Natural killer cell (primary cell): Measurements from ENCODE around the gene SND1. TPM values are rescaled to one million over a fixed set of nuclear protein-coding genes. Genes with fewer than 3 reads are reported as not detected.
A peak's percentile ranks its signal among the peaks of the same experiment; 100 is the strongest.

Experiments
- ATAC-seq, 3 donors: fragments of 150-1000 bp in 2 of 3; fragments of 200-7000 bp in 1 of 3; cut with Tn5 transposase; 1 replicate in 1 of 3; 2 replicates in 2 of 3; pipeline ENCODE4 v1.10.0; 2021; ENCODE audit warnings: mild to moderate bottlenecking in 2 of 3, moderate library complexity in 2 of 3
- DNase-seq, 2 donors: peaks; one replicate each; pipeline versions ENCODE4 v3.0.0 to v3.0.0-alpha.2; 2013 to 2021; ENCODE audit warnings: mixed read lengths in 1 of 2
- H3K27ac ChIP-seq: one replicate; pipeline ENCODE4 v1.5.1; 2013; ENCODE audit warnings: mild to moderate bottlenecking, low read length
- H3K27me3 ChIP-seq: one replicate; pipeline ENCODE4 v1.6.1; 2013; ENCODE audit warnings: low read length; ENCODE audit not compliant: control insufficient read depth, insufficient read depth
- H3K36me3 ChIP-seq: one replicate; pipeline ENCODE4 v1.6.1; 2013; ENCODE audit warnings: low read length; ENCODE audit not compliant: control insufficient read depth, insufficient read depth
- H3K4me1 ChIP-seq: one replicate; pipeline ENCODE4 v1.6.1; 2013; ENCODE audit warnings: low read length; ENCODE audit not compliant: control insufficient read depth, insufficient read depth
- H3K4me3 ChIP-seq: one replicate; pipeline ENCODE4 v1.5.1; 2013; ENCODE audit warnings: low read length
- H3K9me3 ChIP-seq: one replicate; pipeline ENCODE4 v1.6.1; 2013; ENCODE audit warnings: low read length; ENCODE audit not compliant: control insufficient read depth, insufficient read depth
- H3K27ac Mint-ChIP-seq, 2 donors: one replicate each; pipeline ENCODE4 v1.8.0; 2022; ENCODE audit warnings: mild to moderate bottlenecking in 2 of 2, mixed read lengths in 2 of 2, moderate library complexity in 1 of 2
- H3K27me3 Mint-ChIP-seq, 2 donors: one replicate each; pipeline ENCODE4 v1.8.0; 2022; ENCODE audit warnings: low read depth in 2 of 2, mixed read lengths in 2 of 2
- H3K36me3 Mint-ChIP-seq: one replicate; pipeline ENCODE4 v1.8.0; 2022; ENCODE audit warnings: mixed read lengths
- H3K4me1 Mint-ChIP-seq, 2 donors: one replicate each; pipeline ENCODE4 v1.8.0; 2022; ENCODE audit warnings: mixed read lengths in 2 of 2
- H3K4me3 Mint-ChIP-seq: one replicate; pipeline ENCODE4 v1.8.0; 2022; ENCODE audit warnings: mild to moderate bottlenecking, moderate library complexity, mixed read lengths
- H3K9me3 Mint-ChIP-seq, 2 donors: one replicate each; pipeline ENCODE4 v1.8.0; 2022; ENCODE audit warnings: mixed read lengths in 2 of 2
- WGBS: methylation state at CpG from one replicate; pipeline ENCODE4 v1.1.7; 2013; ENCODE audit warnings: missing lambda C conversion rate; ENCODE audit not compliant: insufficient coverage; 5-methylcytosine and 5-hydroxymethylcytosine counted together
- intact Hi-C: fragments of 100-400 bp; cut with micrococcal nuclease; formaldehyde crosslinking; loops from one replicate; pipeline ENCODE4 v1.14.2; 2022
- total RNA-seq, 4 donors: library from RNA; stranded (reverse); fragments of 120-200 nt in 1 of 4; gene quantifications; one replicate each; pipeline versions ENCODE4 v1.2.3 to v1.2.4, GENCODE V29; 2013 to 2022
- TF ChIP-seq, protein P1 (sequence below): fragments of 200-600 bp; IDR thresholded peaks from one replicate; pipeline ENCODE4 v1.8.0; 2022; ENCODE audit warnings: antibody characterized with exemption

SND1 gene
- total RNA-seq, 3 donors from 2014 or later (not counting 1 experiment from before 2014, with no cell fraction given), result 149 to 188 (median 149) TPM

DNA sequence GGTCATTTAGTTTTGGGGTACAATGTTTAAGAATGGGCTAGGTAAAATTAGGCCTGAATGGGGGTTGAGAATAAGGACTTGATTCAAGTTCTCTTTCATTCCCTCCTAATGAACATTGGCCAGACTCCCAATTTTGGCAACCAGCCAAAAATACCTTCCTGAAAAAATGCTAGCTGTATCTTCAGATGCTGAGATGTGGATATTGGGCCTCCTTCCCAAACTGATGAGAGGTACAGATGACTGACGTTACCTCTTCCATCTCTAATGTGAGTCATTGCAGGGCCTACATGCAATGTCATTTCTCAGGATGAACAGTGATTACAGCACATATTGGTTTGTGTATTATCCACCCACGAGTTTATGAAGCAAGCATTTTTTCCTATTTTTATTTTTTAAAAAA is 151.6 kb downstream of the SND1 start:
- H3K27me3 ChIP-seq, result no peaks in the 10 kb centered on the region
- Mint-ChIP-seq H3K27ac (no peak overlapping the region), H3K9me3 (no peaks in the 10 kb centered on the region), H3K4me1 (peaks cover 10 to 28% of the 10 kb centered on the region in 2 donors), H3K27me3 (no peaks in the 10 kb centered on the region), H3K36me3 (no peaks in the 10 kb centered on the region), H3K4me3 (no peak overlapping the region)
- H3K4me1 ChIP-seq, result no peaks in the 10 kb centered on the region
- TF ChIP-seq, protein P1, sequence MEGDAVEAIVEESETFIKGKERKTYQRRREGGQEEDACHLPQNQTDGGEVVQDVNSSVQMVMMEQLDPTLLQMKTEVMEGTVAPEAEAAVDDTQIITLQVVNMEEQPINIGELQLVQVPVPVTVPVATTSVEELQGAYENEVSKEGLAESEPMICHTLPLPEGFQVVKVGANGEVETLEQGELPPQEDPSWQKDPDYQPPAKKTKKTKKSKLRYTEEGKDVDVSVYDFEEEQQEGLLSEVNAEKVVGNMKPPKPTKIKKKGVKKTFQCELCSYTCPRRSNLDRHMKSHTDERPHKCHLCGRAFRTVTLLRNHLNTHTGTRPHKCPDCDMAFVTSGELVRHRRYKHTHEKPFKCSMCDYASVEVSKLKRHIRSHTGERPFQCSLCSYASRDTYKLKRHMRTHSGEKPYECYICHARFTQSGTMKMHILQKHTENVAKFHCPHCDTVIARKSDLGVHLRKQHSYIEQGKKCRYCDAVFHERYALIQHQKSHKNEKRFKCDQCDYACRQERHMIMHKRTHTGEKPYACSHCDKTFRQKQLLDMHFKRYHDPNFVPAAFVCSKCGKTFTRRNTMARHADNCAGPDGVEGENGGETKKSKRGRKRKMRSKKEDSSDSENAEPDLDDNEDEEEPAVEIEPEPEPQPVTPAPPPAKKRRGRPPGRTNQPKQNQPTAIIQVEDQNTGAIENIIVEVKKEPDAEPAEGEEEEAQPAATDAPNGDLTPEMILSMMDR, result no peak
- DNase-seq (no peak), ATAC-seq (no peak)
- no peak overlapping the region for H3K27ac ChIP-seq
- intact Hi-C loops, result no loop called here
- no peak overlapping the region for H3K4me3 ChIP-seq
- H3K9me3 ChIP-seq, result no peaks in the 10 kb centered on the region
- H3K36me3 ChIP-seq, result peaks cover 4% of the 10 kb centered on the region
- 100% methylated on average over 1 of the region's 2 CpGs for WGBS

DNA sequence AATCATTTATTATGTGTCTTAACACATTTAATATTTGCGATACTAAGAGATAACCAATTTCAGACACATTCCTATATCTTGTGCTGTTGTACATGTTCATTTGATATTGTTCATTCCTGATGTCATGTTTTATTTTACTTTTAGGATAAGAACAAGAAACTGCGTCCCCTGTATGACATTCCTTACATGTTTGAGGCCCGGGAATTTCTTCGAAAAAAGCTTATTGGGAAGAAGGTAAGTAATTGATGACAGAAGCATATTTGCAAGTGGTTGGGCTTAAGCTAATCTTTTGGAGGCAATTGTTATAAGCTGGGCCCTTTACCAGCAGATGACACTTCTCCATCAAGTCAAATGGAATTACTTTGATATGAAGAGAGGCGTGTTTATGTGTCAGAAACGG is 155.3 kb downstream of the SND1 start:
- no peak overlapping the region for H3K27ac Mint-ChIP-seq
- H3K36me3 Mint-ChIP-seq, result no peaks in the 10 kb centered on the region

GRCh38 chr7:127807829-127808228 is 155.8 kb downstream of the SND1 start:
- 92% methylated on average over 2 of the region's 2 CpGs for WGBS
- intact Hi-C loops, result no loop called here
- no peak overlapping the region for H3K27ac Mint-ChIP-seq
- DNase-seq (no peak), ATAC-seq (no peak)
- Histone ChIP-seq H3K27ac (no peak overlapping the region), H3K36me3 (peaks cover 10% of the 10 kb centered on the region), H3K4me3 (no peak overlapping the region), H3K27me3 (no peaks in the 10 kb centered on the region), H3K9me3 (no peaks in the 10 kb centered on the region), H3K4me1 (no peaks in the 10 kb centered on the region)
- H3K4me1 Mint-ChIP-seq, result peaks cover 17 to 56% of the 10 kb centered on the region in 2 donors
- H3K4me3 Mint-ChIP-seq, result no peak overlapping the region
- no peaks in the 10 kb centered on the region for H3K27me3 Mint-ChIP-seq
- no peaks in the 10 kb centered on the region for H3K9me3 Mint-ChIP-seq
- H3K36me3 Mint-ChIP-seq, result no peaks in the 10 kb centered on the region
- TF ChIP-seq, protein P1, result no peak

More for the DNA sequence above, 155.3 kb downstream of the SND1 start:
- Histone ChIP-seq H3K27ac (no peak overlapping the region), H3K4me1 (no peaks in the 10 kb centered on the region), H3K36me3 (peaks cover 10% of the 10 kb centered on the region), H3K9me3 (no peaks in the 10 kb centered on the region), H3K27me3 (no peaks in the 10 kb centered on the region), H3K4me3 (no peak overlapping the region)
- H3K4me1 Mint-ChIP-seq, result peaks cover 16 to 55% of the 10 kb centered on the region in 2 donors
- no peak overlapping the region for H3K4me3 Mint-ChIP-seq
- DNase-seq (no peak), ATAC-seq (no peak)
- TF ChIP-seq, protein P1, result no peak
- no peaks in the 10 kb centered on the region for H3K9me3 Mint-ChIP-seq
- intact Hi-C loops, result no loop called here
- 99% methylated on average over 5 of the region's 6 CpGs for WGBS
- H3K27me3 Mint-ChIP-seq, result no peaks in the 10 kb centered on the region

DNA sequence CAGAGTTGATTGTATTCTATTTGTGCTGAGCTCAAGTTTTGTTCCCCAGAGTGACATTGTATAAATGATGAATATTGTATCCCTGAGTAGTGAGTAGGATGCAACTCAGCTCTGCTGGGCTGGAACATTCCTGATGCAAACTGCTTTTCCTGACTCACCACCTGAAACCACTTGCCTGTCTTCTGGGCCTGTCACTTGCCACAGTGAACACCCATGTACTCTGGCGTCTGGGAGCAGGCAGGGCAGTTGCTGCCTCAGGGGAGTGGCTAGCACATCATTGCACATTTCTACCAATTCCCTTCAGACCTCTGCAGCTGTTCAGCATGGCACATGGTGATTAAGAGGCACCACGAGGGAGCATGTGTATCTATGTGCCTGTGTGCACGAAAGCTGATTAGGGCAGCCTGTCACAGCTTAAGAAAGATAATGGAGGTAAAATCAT is 157.3 kb downstream of the SND1 start:
- no peaks in the 10 kb centered on the region for H3K36me3 Mint-ChIP-seq
- H3K4me1 Mint-ChIP-seq, result peaks cover 26 to 67% of the 10 kb centered on the region in 2 donors
- no peaks in the 10 kb centered on the region for H3K27me3 Mint-ChIP-seq
- WGBS, result 71% methylated on average over 3 of the region's 3 CpGs
- no peaks in the 10 kb centered on the region for H3K4me1 ChIP-seq
- TF ChIP-seq, protein P1, result no peak
- no peak overlapping the region for H3K4me3 Mint-ChIP-seq
- no peaks in the 10 kb centered on the region for H3K27me3 ChIP-seq
- no peaks in the 10 kb centered on the region for H3K9me3 ChIP-seq
- H3K36me3 ChIP-seq, result peaks cover 10% of the 10 kb centered on the region
- H3K27ac Mint-ChIP-seq, result peak overlapping the region in 1 of 2 donors; percentile 36
- H3K27ac ChIP-seq, result no peak overlapping the region
- DNase-seq (no peak), ATAC-seq (no peak)
- H3K9me3 Mint-ChIP-seq, result no peaks in the 10 kb centered on the region
- intact Hi-C loops, result no loop called here
- H3K4me3 ChIP-seq, result no peak overlapping the region
